Measurements from ENCODE around the gene PFDN6. TPM values are rescaled to one million over a fixed set of nuclear protein-coding genes. Genes with fewer than 3 reads are reported as not detected.

Gene PFDN6
- total and polyA plus RNA-seq, 9 of the 15 experiments (the other 6 are each of a cell fraction or from before 2014, with no cell fraction given), result 6.8 to 475 (median 216) TPM

DNA sequence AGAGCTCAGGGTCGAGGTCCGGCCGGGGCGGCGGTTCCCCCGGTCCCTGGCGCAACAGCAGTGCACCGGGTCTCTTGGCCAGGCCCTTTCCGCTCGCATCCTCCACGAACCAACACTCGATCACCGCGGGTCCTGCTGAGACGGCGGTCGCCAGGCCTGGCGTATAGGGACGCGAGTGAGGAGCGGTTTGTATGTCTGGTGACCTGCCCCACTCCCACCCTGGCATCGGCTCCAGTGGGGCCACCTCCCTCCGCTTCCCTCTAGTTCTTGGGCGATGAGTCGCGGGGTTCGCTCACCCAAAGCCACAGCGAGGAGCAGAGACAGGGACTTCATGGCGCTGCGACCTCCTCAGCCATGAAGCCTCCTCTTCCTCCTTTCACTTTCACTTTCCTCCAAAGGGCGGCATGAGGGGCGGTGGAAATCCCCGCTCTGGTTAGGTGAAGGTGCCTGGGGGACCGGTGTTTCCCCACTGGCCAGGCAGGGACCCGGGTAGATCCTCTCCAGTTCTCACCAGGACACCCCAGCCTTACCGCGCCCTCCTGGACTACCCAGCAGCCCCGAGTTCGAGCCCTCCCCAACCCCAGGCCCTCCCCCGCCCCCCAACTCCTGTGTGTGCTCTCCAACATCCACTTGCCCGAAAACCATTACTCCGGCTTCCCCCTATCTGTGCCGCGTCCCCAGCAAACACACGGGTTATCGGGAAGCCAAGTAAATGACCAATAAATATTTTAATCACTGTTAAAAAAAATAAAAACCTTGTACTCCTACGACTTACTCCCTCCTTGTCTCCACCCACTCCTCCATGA, 24.5 kb downstream of the PFDN6 start, which contains the start of gene TAPBP (continued):
- TF ChIP-seq CLOCK (CRISPR knock-in tag; IDR thresholded peaks at IDR 0.05; ENCODE audit: borderline replicate concordance) (no peak), ZNF347 (CRISPR knock-in tag; IDR thresholded peaks at IDR 0.05; ENCODE audit: low read depth) (no peak), SMAD2 (IDR thresholded peaks at IDR 0.05; ENCODE audit: low read depth, low read length) (no peak), KLF1 (tag; IDR thresholded peaks at IDR 0.05) (no peak), STAT5B (CRISPR knock-in tag; IDR thresholded peaks at IDR 0.05) (no peak), MLLT1 (IDR thresholded peaks at IDR 0.05) (no peak), ZNF318 (IDR thresholded peaks at IDR 0.05; ENCODE audit: borderline replicate concordance in 1 of 2, low read depth in 1 of 2) (no peak), RAD21 (CRISPR knock-in tag; conservative IDR thresholded peaks at IDR 0.05 in 1 of 2, IDR thresholded peaks at IDR 0.05 in 1 of 2) (no peak), HDGF (IDR thresholded peaks at IDR 0.05) (no peak), ZBTB17 (CRISPR knock-in tag; IDR thresholded peaks at IDR 0.05) (no peak; the same call in 1 of the 2 replicates), ZNF24 (IDR thresholded peaks at IDR 0.05) (no peak), CHD4 (IDR thresholded peaks at IDR 0.05; ENCODE audit: insufficient read depth, insufficient replicate concordance, low read depth, low read length, poor library complexity, severe bottlenecking) (no peak), CEBPG (CRISPR knock-in tag; IDR thresholded peaks at IDR 0.05) (no peak), CEBPG (tag; conservative IDR thresholded peaks at IDR 0.05 in 1 of 2, IDR thresholded peaks at IDR 0.05 in 1 of 2) (no peak), ELF2 (CRISPR knock-in tag; IDR thresholded peaks at IDR 0.05) (peak; percentile 37; the same call in 1 of the 2 replicates)

Data from K562 (cell line).